ENCODE results near the gene SPX. TPM values are rescaled to one million over a fixed set of nuclear protein-coding genes. Genes with fewer than 3 reads are reported as not detected.

SPX gene
- total RNA-seq, 2 donors from 2014 or later = not detected

- intact Hi-C loops (cut with DNase I, micrococcal nuclease) = no loop called here
- peak; percentile 76 for ATAC-seq
- peak; percentile 27 to 45 for DNase-seq
Observed at GRCh38 chr12:21527451-21528180, 1.5 kb downstream of the SPX start.

GRCh38 chr12:21528953-21529352 is 2.9 kb downstream of the SPX start:
- DNase-seq (no peak), ATAC-seq (no peak)
- intact Hi-C loops (cut with DNase I, micrococcal nuclease) = no loop called here

GRCh38 chr12:21529456-21529855 is 3.4 kb downstream of the SPX start:
- intact Hi-C loops (cut with DNase I, micrococcal nuclease) = no loop called here
- DNase-seq (no peak), ATAC-seq (no peak)

- ATAC-seq = no peak
- DNase-seq = no peak
- intact Hi-C loops (cut with DNase I, micrococcal nuclease) = no loop called here
Observed at GRCh38 chr12:21538061-21538653, 12.1 kb downstream of the SPX start.

GRCh38 chr12:21539797-21540196 is 13.7 kb downstream of the SPX start:
- DNase-seq (no peak), ATAC-seq (no peak)
- intact Hi-C loops (cut with DNase I, micrococcal nuclease) = no loop called here

GRCh38 chr12:21541773-21542172 is 15.7 kb downstream of the SPX start:
- DNase-seq = no peak
- ATAC-seq = no peak
- intact Hi-C loops (cut with DNase I, micrococcal nuclease) = no loop called here

GRCh38 chr12:21542403-21542802 is 16.3 kb downstream of the SPX start:
- no peak for DNase-seq
- no peak for ATAC-seq
- intact Hi-C loops (cut with DNase I, micrococcal nuclease) = no loop called here

GRCh38 chr12:21543151-21543550 is 17.1 kb downstream of the SPX start:
- ATAC-seq (no peak), DNase-seq (no peak)
- intact Hi-C loops (cut with DNase I, micrococcal nuclease) = no loop called here

GRCh38 chr12:21545557-21545956 is 19.5 kb downstream of the SPX start:
- DNase-seq (no peak), ATAC-seq (no peak)
- intact Hi-C loops (cut with DNase I, micrococcal nuclease) = no loop called here

GRCh38 chr12:21546716-21547115 is 20.6 kb downstream of the SPX start:
- no peak for DNase-seq
- ATAC-seq = no peak
- intact Hi-C loops (cut with DNase I, micrococcal nuclease) = no loop called here

- intact Hi-C loops (cut with DNase I, micrococcal nuclease) = no loop called here
- no peak for ATAC-seq
- DNase-seq = no peak
Observed at GRCh38 chr12:21547437-21547836, 21.3 kb downstream of the SPX start.

- ATAC-seq = no peak
- no peak for DNase-seq
- intact Hi-C loops (cut with DNase I, micrococcal nuclease) = no loop called here
Observed at GRCh38 chr12:21551841-21552465, 25.9 kb downstream of the SPX start.

- DNase-seq (no peak), ATAC-seq (no peak)
- intact Hi-C loops (cut with DNase I, micrococcal nuclease) = no loop called here
Observed at GRCh38 chr12:21552635-21553328, 26.7 kb downstream of the SPX start.

- no peak for ATAC-seq
- no peak for DNase-seq
- intact Hi-C loops (cut with DNase I, micrococcal nuclease) = no loop called here
Observed at GRCh38 chr12:21553329-21553675, 27.2 kb downstream of the SPX start.

- no peak for ATAC-seq
- intact Hi-C loops (cut with DNase I, micrococcal nuclease) = no loop called here
- DNase-seq = no peak
Observed at GRCh38 chr12:21558100-21558679, 32.1 kb downstream of the SPX start.

- intact Hi-C loops (cut with DNase I, micrococcal nuclease) = no loop called here
- DNase-seq = no peak
Observed at GRCh38 chr12:21559855-21560569, 33.9 kb downstream of the SPX start.

GRCh38 chr12:21561158-21561557 is 35.1 kb downstream of the SPX start:
- intact Hi-C loops (cut with DNase I, micrococcal nuclease) = no loop called here
- no peak for ATAC-seq
- DNase-seq = no peak

More at GRCh38 chr12:21559855-21560569, 33.9 kb downstream of the SPX start:
- no peak for ATAC-seq

GRCh38 chr12:21562859-21563258 is 36.8 kb downstream of the SPX start:
- ATAC-seq (no peak), DNase-seq (no peak)

More at GRCh38 chr12:21562859-21563258, 36.8 kb downstream of the SPX start:
- intact Hi-C loops (cut with DNase I, micrococcal nuclease) = no loop called here
